CD8-positive, alpha-beta memory T cell (primary cell): ENCODE data around the gene STAC2. TPM values are rescaled to one million over a fixed set of nuclear protein-coding genes. Genes with fewer than 3 reads are reported as not detected.

Experiments
- polyA plus RNA-seq: library from polyadenylated mRNA; unstranded; fragments of 300-500 nt; fragmentation: Illumina TruSeq; gene quantifications from one replicate; pipeline ENCODE4 v1.2.3, GENCODE V29; 2021
- total RNA-seq, 2 experiments: library from RNA; stranded (reverse); gene quantifications; one replicate each; pipeline ENCODE4 v1.2.3, GENCODE V29; 2021

Gene STAC2
- total and polyA plus RNA-seq, 3 experiments from 2014 or later: not detected

Other genes starting within 250 kb of the STAC2 start
- 1 to 10 TPM; 2.5 to 2.9 TPM for gene PLXDC1, start 74.3 kb downstream of the STAC2 start, total RNA-seq
- gene PLXDC1, start 74.3 kb downstream of the STAC2 start, polyA plus RNA-seq: 10.3 TPM
- not detected for gene ARL5C, start 59.8 kb downstream of the STAC2 start, total RNA-seq
- not detected for gene ARL5C, start 59.8 kb downstream of the STAC2 start, polyA plus RNA-seq
- gene CACNB1, start 28.3 kb downstream of the STAC2 start, total RNA-seq: 10 to 100 TPM; 10.6 to 12.3 TPM
- 2.7 TPM for gene CACNB1, start 28.3 kb downstream of the STAC2 start, polyA plus RNA-seq
- gene RPL19, start 25.7 kb downstream of the STAC2 start, total RNA-seq: 1,000 to 10,000 TPM; 3,043 to 3,093 TPM
- 2,939 TPM for gene RPL19, start 25.7 kb downstream of the STAC2 start, polyA plus RNA-seq
- gene FBXL20, start 175.7 kb upstream of the STAC2 start, total RNA-seq: 10 to 100 TPM; 20.9 to 21.4 TPM
- gene FBXL20, start 175.7 kb upstream of the STAC2 start, polyA plus RNA-seq: 4.4 TPM
- gene MED1, start 225.3 kb upstream of the STAC2 start, total RNA-seq: 10 to 100 TPM; 85.1 to 87.3 TPM
- gene MED1, start 225.3 kb upstream of the STAC2 start, polyA plus RNA-seq: 22.0 TPM
- gene CDK12, start 235.5 kb upstream of the STAC2 start, total RNA-seq: 10 to 100 TPM; 86.9 to 91.8 TPM
- 5.6 TPM for gene CDK12, start 235.5 kb upstream of the STAC2 start, polyA plus RNA-seq